T1000 (cell line): Measurements from ENCODE around the gene ITGB8.

Experiments used
- DNase-seq: peaks from one replicate; lab custom pipeline; 2025; ENCODE audit warnings: mixed read lengths; lab: John Stamatoyannopoulos, UW

Gene ITGB8

DNA sequence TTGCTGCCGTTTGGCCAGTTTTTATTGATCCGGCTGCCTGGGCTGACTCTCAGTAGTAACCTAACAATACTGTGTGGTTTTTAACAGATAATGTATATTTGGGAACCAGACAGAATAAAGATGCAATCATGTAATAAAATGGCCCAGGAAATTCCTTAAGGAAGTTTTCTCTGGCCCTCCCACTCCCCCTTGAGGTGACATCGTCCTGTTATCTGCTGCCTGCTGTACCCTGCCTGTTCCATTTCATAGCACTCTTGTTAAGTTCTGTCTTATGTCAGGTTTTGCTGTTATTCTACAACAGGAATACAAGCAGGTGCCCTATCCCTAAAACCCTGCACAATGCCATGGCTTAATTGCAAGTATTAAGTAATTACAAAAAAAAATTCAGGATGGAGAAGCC, 12.5 kb downstream of the ITGB8 start:
- DNase-seq, result no peak

DNA sequence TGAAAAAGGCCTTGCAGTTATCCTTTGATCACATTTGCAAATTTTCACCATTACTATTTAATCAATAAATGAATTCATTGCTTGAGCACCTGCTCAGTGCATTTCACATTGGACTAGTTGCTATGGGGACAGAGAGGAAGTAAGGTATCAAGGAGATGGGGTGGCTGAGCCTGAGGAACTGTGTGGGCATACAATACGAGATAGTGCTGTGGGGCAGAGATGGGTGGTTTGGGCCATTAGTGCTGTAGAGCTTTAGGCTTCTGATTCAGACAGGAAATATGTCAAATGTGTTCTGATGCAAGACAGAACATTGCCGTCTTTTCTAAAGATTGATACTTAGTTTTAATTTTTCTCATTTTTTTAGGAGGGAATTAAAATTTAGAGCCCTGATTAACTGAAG, 13.2 kb downstream of the ITGB8 start:
- no peak for DNase-seq

DNA sequence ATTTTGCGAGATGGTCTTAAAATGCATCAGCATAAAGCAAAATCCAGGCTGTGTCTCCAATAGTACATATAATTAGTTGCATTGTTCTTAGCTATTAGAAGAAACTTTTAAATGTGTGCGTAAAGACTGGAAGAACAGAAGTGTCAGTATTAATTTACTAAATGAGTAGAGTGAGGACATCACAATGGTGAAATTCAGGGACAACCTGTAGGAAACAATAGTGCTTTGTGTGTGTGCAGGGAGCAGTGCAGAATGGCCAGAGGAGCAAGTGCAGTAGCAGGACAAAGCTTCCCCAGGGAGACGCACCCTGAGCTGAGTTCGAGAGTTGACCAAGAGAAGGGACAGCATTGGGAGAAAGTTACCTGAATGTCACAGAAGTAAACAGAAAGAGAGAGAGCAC, 13.7 kb downstream of the ITGB8 start:
- DNase-seq, result no peak

DNA sequence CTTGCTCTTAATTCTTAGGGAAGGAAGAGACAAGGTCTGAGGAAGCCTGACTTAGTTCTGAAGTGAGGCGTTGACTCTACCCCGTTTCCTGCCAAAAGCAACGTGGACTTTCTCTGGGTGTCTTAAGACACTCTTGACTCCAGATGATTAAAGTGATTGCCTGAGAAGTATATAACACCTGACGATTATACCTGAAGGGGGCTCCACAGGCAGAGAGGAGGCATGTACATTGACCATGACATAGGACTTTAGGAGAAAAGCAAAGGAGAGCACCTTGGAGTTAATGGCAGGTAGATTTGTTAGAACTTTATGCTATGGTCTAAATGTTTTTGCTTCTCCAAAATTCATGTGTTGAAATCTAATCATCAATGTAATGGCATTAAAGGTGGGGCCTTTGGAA, 15.9 kb downstream of the ITGB8 start:
- no peak for DNase-seq

DNA sequence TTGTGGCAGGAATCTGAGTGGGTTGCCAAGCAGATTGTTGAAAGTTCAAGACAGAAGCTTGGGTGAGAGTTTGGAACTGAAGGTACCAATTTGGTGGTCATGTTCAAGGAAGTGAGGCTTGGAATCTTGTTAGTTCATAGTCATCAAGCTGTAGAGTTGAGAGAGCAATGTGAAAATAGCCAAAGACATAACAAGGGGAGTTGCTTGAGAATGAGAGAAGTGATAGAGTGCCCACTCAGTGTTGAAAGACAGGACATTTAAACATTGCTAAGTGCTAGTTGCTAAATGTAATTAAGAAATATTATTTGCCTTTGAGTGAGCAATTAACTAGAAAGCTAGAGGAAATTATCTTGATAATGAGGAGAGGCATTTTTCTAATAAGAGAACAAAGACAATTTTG, 17.0 kb downstream of the ITGB8 start:
- DNase-seq, result no peak

DNA sequence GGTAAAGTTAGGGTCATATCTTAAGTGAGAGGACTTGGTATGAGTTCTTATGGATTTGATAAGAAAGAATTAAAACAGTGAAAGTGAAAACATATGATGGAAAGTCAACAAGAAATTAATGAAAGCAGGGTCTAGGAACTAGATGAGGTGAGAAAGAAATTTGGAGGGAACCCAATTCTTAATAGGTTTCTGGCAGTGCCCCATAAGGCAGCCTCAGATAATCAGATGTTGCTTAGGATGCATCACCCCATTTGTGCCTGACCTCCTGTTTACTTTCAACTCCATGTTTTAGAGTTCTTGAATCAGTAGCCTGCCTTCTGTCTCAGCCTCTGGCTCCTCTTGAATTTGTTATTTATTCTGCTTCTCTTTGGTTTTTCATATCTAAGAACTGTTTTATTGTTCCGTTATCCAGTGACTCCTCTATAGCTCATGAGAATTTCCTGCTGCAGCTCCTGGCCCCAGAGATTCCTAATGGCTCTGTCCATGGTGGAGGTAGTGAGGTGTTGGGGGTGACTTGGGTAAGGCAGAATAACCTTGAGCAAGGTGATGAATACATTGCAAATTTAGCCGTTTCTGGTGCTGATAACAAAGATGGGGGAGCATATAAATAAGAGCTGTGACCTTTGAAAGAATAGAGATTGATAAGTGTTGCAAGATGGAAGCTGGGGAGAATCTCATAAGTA, 17.6 kb downstream of the ITGB8 start:
- DNase-seq, result no peak

DNA sequence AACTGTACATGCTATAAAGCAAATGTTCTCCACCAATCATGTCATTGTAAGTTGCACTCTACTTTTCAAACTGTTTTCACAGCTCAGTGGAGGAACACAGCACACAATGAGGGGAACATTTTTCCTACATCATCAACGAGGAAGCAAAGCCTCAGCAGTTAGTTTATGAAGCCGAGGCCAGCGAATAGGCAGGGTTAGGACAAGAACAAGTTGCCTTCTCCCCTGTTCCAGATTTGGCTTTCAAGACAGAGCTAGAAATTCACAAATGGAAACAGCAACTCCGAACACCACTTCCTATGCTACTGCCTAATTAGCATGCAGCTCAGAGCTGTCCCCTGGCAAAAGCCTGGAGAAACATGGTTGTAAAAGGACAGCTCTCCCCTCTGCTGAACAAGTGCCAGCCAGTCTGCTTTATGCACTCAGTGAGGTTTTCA, 19.8 kb downstream of the ITGB8 start:
- no peak for DNase-seq

DNA sequence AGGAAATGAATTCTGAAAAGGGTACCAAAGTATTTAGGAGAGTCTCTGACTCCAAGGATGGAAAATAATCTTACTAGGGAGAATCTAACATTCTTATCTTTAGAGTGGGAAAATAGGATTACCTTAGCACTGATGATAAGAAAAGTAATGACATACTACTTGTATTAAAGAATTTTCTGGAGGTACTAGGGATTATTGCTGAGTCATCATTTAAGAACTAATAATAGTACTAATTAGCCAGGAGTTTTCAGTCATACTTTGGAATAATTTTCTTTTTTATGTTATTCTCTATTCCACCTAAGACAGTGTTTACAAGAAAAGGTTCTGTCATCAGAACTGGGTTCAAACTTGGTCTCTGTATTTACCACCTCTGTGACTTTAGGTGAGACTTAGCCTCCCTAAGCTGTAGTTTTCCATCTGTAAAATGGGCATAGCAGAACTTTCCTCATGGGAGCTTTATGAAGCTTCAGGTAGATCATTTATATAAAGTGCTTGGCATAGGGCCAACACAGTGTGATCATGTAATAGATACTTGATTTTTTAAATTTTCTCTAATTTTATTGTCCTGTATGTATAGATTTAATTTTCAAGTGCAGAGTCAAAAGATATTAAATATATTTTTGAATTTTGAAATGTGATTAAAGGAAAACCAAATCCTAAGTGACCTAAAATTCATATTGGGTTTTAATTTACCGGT, 20.4 kb downstream of the ITGB8 start:
- DNase-seq, result no peak

DNA sequence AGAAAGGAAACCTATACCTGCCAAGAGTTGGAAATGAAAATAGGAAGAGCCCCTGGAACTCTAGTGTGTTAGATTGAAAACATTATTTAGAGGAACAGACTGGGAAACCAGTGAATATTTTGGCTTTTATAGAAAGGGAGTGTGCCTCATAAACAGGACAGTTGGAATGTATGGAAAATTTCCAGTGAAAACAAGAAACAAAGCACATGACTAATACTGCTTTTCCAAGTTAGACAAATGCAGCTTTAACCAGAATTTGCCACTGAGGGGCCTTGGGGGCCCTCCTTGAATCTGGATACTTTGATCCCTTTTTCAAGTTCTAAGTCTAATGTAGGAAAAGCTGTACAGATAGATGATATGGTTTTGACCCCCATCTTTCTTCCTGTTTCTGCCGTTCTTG, 21.2 kb downstream of the ITGB8 start:
- no peak for DNase-seq

DNA sequence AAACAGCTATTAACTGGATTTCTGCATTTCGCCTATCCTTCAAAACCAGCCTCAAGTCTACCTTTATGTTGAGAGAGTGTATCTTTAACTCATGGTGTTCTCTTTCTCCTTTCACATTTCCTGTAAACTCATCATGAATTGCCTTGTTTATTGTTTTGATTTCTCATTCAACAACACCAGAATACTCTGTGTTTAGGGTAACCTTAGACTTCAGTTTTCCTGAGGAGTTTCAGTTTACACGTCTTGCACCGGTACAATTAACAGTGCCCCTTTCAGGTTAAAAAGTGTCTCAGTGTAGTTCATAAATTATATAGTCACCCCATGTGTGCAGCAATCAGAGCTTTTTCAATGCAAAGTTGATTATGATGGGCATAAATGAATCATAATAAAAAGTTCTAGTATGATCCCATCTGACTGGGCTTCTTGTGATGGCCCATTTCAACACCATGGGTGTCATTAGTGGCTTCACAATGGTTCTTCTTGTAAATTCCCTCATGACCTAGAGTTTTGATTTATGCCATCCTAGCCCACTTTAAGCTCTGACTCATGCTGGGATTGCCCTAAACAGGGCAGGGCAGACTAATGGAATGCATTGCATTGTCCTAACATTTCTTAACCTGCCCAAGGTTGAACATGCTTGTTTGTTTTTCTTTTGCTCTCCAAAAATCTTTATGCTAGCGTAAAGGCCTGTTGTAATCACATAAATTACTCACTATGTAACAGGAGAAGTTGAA, 22.0 kb downstream of the ITGB8 start:
- peak; percentile 17 for DNase-seq

DNA sequence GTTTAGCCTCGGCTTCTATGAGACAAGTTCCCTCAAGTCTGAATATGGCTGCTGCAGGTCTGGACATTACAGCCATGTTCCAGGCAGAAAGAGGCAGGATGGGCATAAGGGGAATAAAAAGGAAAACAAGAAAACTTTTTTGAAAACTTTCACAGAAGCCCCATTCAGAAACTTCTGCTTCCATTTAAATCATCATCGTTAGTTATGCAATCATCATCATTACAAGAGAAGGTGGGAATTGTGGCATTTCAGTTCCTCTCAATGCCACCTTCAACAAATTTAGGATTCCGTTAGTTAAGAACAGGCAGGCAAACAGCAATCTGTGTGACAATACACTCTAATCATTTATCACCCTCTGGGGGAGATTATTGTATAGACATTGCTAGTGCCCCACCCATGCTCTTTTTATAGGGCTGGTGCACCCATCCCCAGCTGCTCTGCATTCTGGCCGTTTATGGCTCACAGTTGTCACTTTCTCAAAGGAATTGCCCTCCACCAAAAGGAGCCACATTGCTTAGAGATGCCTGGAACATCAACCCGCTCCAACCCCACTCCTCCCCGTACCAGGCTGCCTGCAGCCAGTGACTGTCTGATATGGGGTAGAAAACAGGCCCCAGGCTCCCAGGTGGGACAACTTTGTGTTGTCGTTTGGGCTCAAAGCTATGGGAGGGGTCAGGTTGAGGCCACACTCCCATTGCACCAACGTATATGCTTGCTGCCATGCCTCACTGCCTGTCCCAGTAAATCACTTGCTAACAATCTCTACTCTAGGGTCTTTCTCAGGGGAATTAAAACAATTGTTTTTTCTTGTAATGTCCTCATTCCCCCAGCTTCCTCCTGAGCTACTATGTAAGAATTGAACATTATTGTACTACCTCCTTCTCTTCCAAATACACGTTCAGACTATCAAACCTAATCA, 24.2 kb downstream of the ITGB8 start:
- DNase-seq, result no peak

DNA sequence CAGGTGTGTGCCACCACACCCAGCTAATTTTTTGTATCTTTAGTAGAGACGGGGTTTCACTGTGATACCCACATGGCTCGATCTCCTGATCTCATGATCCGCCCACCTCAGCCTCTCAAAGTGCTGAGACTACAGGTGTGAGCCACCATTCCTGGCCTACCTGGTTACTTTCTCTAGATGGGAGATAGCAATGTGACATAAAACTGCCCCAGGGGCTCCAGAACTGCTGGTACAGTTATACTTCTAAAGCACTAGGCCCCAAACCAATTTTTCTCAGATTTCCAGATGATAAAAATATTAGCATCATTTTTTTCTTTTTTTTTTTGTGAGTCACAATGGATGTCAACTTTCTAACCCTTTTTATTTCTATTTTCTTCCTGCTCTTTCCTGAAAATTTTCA, 27.4 kb downstream of the ITGB8 start:
- DNase-seq, result no peak

DNA sequence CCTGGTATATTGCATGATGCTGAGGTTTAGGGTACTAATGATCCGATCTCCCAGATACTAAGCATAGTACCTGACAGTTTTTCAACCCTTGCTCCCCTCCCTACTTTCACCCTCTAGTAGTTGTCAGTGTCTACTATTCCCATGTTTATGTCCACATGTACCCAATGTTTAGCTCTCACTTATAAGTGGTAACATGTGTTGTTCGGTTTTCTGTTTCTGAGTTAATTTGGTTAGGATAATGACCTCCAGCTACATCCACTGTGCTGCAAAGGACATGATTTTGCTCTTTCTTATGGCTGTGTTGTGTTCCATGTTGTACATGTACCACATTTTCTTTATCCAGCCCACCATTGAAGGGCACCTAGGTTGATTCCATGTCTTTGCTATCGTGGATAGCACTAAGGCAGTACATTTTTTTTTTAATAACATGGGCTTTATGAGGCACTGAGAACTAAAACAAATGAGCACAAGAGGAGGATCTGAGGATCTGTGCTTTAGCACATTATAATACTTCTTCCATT, 28.1 kb downstream of the ITGB8 start:
- DNase-seq, result no peak

DNA sequence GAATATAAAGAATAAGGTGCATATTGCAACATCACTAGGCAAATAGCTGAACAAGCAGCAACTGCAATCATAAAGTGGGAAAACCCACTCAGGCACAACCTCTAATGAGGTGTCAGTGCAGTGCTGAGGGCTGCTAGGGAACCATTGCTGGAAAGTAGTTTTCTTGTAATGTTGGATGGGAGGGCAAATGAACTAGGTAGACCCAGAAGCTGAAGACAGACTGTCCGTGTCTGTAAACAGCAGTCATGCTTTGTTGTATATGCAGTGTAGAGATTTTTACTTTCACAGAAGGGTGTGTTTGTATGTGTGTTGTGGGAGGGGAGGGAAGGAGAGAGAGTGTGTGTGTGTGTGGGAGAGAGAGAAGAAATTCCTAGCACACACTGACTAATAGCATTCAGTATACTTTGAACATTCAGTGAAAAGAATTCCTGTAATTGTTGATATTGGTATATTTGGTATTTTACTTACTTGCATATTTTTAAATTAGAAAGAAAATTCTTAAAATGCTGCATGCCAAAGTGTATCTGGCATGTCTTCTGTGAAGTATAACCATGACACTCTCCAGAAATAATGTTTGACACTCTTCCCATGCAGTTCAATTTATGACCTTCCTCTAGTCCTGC, 28.8 kb downstream of the ITGB8 start:
- no peak for DNase-seq

DNA sequence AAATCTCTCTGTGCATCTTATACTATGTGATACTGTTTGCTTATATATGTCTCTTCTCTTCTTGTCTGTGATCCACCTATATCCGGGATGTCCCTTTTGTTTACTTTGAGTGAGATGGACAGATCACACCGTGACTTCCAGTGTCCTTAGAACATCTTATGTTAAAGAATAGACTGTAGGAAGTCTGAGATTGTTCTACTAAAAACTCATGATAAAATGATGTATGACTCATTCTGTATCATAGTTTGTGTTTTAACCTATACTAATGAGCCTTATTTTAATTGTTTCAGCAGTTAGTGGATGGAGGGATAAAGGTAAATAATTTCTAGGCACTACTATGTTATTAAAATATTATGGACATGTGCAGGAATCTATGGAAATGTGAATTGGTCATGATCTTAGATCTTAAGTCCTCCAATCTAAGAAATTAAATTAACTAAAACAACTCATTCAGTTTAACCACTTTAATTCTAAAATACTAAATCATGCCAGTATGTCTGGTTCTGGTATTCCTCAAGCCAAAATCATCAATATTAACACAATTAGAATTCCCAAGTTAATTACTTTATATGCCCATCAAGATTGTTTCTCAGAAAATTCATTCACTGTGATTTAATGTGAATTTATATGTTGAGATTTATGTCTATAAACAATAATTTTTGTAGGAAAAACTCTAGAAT, 32.0 kb downstream of the ITGB8 start:
- no peak for DNase-seq

DNA sequence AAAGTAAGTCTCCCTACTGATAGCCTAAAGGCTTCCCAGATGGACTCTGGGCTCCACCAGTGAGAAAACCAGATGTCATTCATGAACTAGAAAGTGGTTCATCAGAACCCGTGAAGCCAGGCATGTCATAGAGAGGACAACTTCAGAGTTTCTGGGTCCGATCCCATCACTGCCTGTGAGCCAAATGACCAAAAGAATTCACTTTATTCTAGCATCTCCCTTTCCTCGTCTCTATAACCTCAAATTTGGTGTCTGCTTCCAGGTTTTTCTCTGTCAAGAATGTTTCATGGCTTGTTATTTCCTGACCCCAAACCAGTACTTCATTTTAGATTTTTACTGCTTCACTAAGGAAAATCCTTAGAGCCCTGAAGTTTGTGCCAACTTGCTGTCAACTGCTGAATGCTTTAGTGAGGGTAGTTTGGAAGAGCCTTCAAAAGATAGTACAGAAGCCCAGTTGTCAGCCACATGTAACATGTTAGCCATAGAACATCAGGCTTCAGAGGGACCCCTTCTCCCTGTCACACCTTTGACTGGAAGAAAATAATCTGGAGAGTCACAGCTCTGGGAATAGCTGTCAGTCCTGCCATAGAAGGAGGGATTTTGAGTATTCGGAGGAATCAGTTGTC, 34.0 kb downstream of the ITGB8 start:
- DNase-seq, result no peak

DNA sequence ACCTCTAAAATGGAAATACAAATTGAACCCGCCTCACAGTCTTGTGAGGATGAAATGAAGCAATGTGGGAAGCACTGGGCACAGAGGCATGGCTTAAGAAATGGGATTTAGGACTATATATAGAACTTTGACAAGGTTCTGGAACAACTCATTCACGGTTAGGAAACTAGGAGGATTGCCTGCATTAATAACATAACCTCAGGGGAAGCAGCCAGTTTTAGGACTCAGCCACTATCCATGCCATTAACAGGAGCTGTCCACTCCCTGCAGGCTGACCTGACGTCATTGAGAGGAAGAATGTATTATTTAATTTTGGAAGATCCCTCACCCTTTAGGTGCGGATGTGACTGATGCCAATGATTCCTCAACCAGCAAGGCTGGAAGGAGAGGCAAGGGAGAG, 34.8 kb downstream of the ITGB8 start:
- no peak for DNase-seq

DNA sequence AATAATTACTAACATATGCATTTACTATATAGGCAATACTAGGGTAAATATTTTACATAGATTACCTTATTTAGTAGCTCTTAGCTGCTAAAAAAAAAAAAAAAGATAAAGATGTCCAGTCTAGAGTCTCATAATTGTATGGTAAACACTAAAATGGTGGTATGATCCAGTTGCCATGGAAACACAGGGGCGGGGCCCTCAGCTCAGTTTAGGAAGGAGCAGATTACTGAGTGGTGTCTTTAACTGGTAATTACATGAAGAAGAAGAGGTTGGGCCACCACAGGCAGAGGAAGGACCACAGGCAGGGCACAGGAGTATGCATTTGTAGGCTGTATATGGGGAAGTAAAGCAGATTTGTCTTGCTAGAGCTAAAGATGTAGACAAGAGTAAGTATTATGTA, 43.7 kb downstream of the ITGB8 start:
- no peak for DNase-seq

DNA sequence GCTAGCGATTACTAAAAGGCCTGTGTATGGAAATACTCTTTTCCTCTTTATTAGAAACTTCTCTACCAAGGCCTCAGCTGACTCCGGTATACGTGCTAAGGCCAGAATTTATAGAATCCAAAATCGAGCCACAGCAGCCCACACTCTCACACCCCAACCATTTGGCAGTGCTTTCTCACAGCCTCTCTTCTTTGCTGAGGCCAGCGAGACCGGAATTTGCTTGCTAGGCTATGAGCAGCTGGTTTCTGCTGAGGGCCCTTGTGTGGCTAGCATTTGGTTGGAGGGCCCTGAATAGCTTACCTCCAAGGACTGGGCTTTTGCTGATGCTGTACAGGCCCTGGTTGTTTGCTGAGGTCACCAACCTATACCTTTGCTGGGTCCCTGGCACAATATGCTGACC, 46.1 kb downstream of the ITGB8 start:
- no peak for DNase-seq

DNA sequence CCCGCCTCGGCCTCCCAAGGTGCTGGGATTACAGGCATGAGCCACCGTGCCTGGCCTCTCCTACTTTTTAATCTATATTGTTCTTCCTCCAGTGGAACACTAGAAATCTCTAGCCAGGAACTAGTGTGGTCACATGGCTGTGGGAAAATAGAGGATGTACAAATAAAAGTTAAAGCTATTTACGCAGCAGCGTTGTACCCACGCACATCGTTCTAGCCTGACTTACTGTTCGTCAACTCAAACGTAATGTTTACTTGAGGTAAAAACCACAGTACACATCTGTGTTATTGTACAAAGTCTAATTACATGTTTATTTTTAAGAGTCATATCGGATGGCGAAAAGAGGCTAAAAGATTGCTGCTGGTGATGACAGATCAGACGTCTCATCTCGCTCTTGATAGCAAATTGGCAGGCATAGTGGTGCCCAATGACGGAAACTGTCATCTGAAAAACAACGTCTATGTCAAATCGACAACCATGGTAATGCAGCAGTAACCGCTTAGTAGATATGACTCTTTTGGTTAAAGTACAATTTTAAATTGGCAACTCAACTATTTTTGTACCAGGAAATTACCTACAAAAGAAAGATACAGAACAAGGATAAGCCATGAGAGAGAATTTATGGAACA, 50.8 kb downstream of the ITGB8 start:
- DNase-seq, result no peak
